ENCODE measurements around the gene RALGAPA2.

Gene RALGAPA2

GRCh38 chr20:20343932-20344331 is 368.5 kb downstream of the RALGAPA2 start:
- POLR2A ChIA-PET, result no interaction called here
- TF ChIP-seq ELF4 (IDR thresholded peaks at IDR 0.05) (no peak), ARNT (IDR thresholded peaks at IDR 0.05) (no peak), TARDBP (IDR thresholded peaks at IDR 0.05) (no peak), L3MBTL2 (conservative IDR thresholded peaks at IDR 0.05) (no peak), FOXA1 (IDR thresholded peaks at IDR 0.05) (no peak), FOXK2 (IDR thresholded peaks at IDR 0.05) (no peak), PKNOX1 (IDR thresholded peaks at IDR 0.05) (no peak), CTBP1 (IDR thresholded peaks at IDR 0.05; ENCODE audit: borderline replicate concordance) (no peak), ZNF384 (IDR thresholded peaks at IDR 0.05) (no peak), LEF1 (IDR thresholded peaks at IDR 0.05; ENCODE audit: borderline replicate concordance) (no peak), SUZ12 (IDR thresholded peaks at IDR 0.05) (no peak), HDGF (IDR thresholded peaks at IDR 0.05; ENCODE audit: borderline replicate concordance) (no peak), SP1 (IDR thresholded peaks at IDR 0.05) (no peak), BHLHE40 (IDR thresholded peaks at IDR 0.05; ENCODE audit: borderline replicate concordance) (no peak), FOXM1 (IDR thresholded peaks at IDR 0.05; ENCODE audit: borderline replicate concordance) (no peak), NFRKB (IDR thresholded peaks at IDR 0.05) (no peak)
- no peak for DNase-seq (ENCODE audit: extremely low spot score)
- CTCF ChIA-PET, result interaction anchor here (1.0 kb wide), 1 partner anchor 12 kb away, joined by 3 read pairs; no protein-coding TSS in a partner anchor
